AG04450 (cell line): Measurements from ENCODE around the gene CSF3R. TPM values are rescaled to one million over a fixed set of nuclear protein-coding genes. Genes with fewer than 3 reads are reported as not detected.
"Not testable (repeated sequence)": the region's sequence is repeated elsewhere in the genome, so short reads cannot be mapped to it uniquely, and the experiment has no call there.

Source experiments
- CTCF ChIA-PET: fragments of 300-600, 350-600 bp; formaldehyde crosslinking; extraction: SDS; loops from one replicate; lab custom pipeline; 2022; ENCODE audit warnings: antibody characterized with exemption, inconsistent platforms; lab: Charles Lee
- POLR2A ChIA-PET: fragments of 350-600 bp; formaldehyde crosslinking; extraction: SDS; loops from one replicate; lab custom pipeline; 2021; ENCODE audit warnings: antibody characterized with exemption, inconsistent platforms; lab: Yijun Ruan, JAX
- DNase-seq: peaks from one replicate; pipeline ENCODE4 v3.0.0-alpha.2; 2011; ENCODE audit warnings: low read depth, low spot score
- H3K27ac ChIP-seq: one replicate; pipeline ENCODE4 v1.5.1; 2012; ENCODE audit warnings: low read depth, low read length, control low read depth
- H3K27me3 ChIP-seq: one replicate; pipeline ENCODE4 v1.6.0; 2012; ENCODE audit warnings: low read length; ENCODE audit not compliant: control insufficient read depth, insufficient read depth
- H3K4me3 ChIP-seq: 2 replicates; pipeline ENCODE4 v1.5.1; 2011; ENCODE audit warnings: mild to moderate bottlenecking, low read depth, low read length, control low read depth
- H3K9me3 ChIP-seq: 2 replicates; pipeline ENCODE4 v1.5.1; 2012; ENCODE audit warnings: low read length; ENCODE audit not compliant: control insufficient read depth, insufficient read depth
- polyA plus RNA-seq: library from polyadenylated mRNA; depleted of rRNA; stranded (reverse); fragments of >200 nt; gene quantifications from 2 replicates; pipeline ENCODE4 v1.2.3, GENCODE V29; 2011
- TF ChIP-seq, protein P1 (sequence below): IDR thresholded peaks from 2 replicates; pipeline ENCODE4 v1.5.1; 2011; ENCODE audit warnings: low read depth, low read length, control low read depth, inconsistent platforms

CSF3R gene
- polyA plus RNA-seq, 1 experiment, result not detected

DNA sequence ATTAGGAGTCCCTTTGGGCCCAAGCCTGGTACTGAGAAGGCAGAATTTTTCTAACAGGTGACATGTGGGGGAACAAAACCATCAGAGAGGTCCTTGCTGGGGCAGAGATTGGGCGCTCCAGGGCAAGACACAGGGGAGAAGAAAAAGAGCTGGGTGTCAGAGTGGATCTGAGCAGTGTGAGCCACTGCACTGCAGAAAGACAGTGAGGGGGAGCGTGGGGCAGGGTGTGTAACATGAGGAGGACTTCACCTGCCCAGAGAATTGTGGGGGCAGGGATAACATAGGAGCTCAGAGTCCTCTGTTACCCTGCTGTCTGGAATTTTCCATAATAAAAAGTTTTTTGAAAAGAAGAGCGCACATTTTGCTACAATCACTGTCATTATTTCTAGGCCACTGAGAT, 25.5 kb upstream of the CSF3R start:
- TF ChIP-seq, protein P1, sequence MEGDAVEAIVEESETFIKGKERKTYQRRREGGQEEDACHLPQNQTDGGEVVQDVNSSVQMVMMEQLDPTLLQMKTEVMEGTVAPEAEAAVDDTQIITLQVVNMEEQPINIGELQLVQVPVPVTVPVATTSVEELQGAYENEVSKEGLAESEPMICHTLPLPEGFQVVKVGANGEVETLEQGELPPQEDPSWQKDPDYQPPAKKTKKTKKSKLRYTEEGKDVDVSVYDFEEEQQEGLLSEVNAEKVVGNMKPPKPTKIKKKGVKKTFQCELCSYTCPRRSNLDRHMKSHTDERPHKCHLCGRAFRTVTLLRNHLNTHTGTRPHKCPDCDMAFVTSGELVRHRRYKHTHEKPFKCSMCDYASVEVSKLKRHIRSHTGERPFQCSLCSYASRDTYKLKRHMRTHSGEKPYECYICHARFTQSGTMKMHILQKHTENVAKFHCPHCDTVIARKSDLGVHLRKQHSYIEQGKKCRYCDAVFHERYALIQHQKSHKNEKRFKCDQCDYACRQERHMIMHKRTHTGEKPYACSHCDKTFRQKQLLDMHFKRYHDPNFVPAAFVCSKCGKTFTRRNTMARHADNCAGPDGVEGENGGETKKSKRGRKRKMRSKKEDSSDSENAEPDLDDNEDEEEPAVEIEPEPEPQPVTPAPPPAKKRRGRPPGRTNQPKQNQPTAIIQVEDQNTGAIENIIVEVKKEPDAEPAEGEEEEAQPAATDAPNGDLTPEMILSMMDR, result no peak
- Histone ChIP-seq H3K9me3 (no peaks in the 10 kb centered on the region), H3K27me3 (no peaks in the 10 kb centered on the region), H3K4me3 (no peak overlapping the region), H3K27ac (no peak overlapping the region)
- ChIA-PET POLR2A (no interaction called here), CTCF (no interaction called here)
- DNase-seq, result no peak

DNA sequence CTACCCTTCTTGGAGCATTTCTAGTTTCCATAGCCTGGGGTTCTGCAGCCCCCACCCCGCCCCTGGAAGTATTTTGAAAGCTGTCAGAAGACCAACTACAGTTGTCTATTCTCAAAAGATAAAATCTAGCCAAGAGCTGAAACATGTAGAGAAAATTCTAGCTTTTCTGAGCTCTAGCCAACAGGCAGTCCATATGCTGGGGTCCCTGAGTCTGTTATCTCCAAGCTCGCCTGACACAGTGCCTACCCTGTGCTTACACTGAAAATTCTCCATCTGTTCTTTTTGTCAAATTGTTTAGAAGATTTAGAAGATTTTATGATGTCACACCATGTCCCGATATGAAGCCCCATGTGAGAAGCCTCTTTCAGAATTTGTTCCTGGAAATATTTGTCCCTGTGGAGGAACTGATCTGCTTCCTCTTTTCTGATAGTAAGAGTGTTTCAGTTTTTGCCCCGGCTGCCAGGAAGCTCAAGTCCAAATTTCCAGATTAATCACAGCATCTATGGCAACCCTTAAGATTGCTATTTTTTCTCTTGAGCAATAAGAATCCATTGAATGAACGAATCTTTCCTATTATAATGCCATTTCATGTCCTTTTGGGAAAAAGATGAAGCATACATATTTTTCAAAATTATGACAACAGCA, 23.7 kb upstream of the CSF3R start:
- Histone ChIP-seq H3K9me3 (no peaks in the 10 kb centered on the region), H3K4me3 (no peak overlapping the region), H3K27ac (no peak overlapping the region), H3K27me3 (no peaks in the 10 kb centered on the region)
- POLR2A ChIA-PET, result no interaction called here
- CTCF ChIA-PET, result interaction anchor here (0.7 to 1.9 kb wide), 2 partner anchors 10 to 410 kb away, joined by 6 to 8 read pairs; no protein-coding TSS in a partner anchor
- TF ChIP-seq, protein P1, result no peak
- DNase-seq, result no peak

DNA sequence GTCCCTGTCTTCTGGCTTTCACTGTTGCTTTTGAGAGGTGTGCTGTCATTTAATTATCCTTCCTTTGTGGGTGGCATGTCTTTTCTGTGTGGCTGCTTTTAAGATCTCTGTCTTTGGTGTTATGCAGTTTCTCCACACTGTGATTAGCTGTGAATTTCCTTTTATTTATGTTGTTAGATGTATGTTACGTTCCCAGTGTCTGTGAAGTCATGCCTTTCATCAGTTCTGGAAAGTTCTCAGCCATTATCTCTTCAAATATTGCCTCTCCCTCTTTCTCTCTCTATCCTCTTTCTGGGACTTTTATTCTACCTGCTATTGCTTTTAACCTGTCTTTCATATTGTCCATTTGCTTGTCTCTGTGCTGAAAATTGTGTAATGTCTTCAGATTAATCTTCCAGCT, 21.0 kb upstream of the CSF3R start:
- no peaks in the 10 kb centered on the region for H3K9me3 ChIP-seq
- TF ChIP-seq, protein P1, result no peak
- DNase-seq, result no peak
- no peak overlapping the region for H3K4me3 ChIP-seq
- POLR2A ChIA-PET, result no interaction called here
- H3K27ac ChIP-seq, result no peak overlapping the region
- H3K27me3 ChIP-seq, result no peaks in the 10 kb centered on the region
- CTCF ChIA-PET, result interaction anchor here (0.6 kb wide), 2 partner anchors 13 to 27 kb away, joined by 3 read pairs; no protein-coding TSS in a partner anchor

DNA sequence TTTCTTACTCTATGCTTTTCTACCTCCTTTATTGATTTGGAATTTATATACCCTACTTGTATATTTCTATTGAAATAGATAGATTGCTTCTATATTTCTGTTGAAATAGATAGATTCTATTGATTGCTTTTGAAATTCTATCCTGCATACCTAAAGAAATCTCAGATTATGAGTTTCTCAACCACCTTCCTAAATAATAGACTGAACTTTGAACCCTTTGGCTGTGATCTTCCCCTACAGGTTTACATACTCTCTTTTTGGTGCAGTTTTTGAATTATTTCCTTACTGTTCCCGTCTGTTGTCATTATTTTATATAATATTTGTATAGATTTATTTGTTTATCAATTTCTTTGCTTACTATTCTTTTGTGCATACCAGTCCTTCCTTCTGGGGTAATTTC, 20.4 kb upstream of the CSF3R start:
- H3K27ac ChIP-seq, result no peak overlapping the region
- ChIA-PET CTCF (interaction anchor here (0.6 to 1.1 kb wide), 3 partner anchors 12 to 26 kb away, joined by 3 read pairs; no protein-coding TSS in a partner anchor), POLR2A (no interaction called here)
- no peak overlapping the region for H3K4me3 ChIP-seq
- DNase-seq, result no peak
- no peaks in the 10 kb centered on the region for H3K27me3 ChIP-seq
- TF ChIP-seq, protein P1, result no peak
- no peaks in the 10 kb centered on the region for H3K9me3 ChIP-seq

DNA sequence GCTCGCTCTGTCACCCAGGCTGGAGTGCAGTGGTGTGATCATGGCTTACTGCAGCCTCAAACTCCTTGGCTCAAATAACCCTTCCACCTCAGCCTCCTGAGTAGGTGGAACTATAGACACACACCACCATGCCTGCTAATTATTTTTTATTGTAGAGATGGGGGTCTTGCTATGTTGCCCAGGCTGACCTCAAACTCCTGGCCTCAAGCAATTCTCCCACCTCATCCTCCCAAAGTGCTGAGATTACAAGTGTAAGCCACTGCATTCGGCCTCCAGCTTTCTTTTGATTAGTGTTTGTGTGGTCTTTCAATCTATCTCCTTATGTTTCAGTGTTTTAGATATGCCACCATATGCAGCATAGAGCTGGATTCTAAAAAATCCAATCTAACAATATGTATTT, 19.9 kb upstream of the CSF3R start:
- ChIA-PET CTCF (interaction anchor here (1.0 to 1.1 kb wide), 2 partner anchors 12 to 14 kb away, joined by 3 to 6 read pairs; no protein-coding TSS in a partner anchor), POLR2A (no interaction called here)
- H3K27ac ChIP-seq, result no peak overlapping the region

DNA sequence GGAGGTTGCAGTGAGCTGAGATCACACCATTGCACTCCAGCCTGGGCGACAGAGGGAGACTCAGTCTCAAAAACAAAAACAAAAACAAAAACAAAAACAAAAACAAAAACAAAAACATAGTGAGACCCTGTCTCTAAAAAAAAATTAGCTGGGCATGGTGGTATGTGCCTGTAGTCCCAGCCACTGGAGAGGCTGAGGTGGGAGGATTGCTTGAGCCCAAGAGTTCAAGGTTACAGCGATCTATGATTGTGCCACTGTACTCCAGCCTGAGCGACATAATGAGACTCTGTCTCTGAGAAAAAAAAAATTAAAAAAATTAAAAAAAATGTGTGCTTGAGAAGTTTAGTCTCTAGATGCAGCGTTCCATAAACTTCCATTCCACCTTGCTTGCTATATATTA, 19.2 kb upstream of the CSF3R start:
- H3K27ac ChIP-seq, H3K9me3 ChIP-seq, POLR2A ChIA-PET, DNase-seq, H3K4me3 ChIP-seq, H3K27me3 ChIP-seq: not testable (repeated sequence)
- CTCF ChIA-PET, result interaction anchor here (1.0 to 2.3 kb wide), 2 partner anchors 14 to 15 kb away, joined by 6 to 17 read pairs; no protein-coding TSS in a partner anchor

More for the DNA sequence above, 19.9 kb upstream of the CSF3R start:
- DNase-seq, result no peak
- no peaks in the 10 kb centered on the region for H3K9me3 ChIP-seq
- no peaks in the 10 kb centered on the region for H3K27me3 ChIP-seq
- TF ChIP-seq, protein P1, result no peak
- H3K4me3 ChIP-seq, result no peak overlapping the region
